ENCODE results near the gene OR51I1. TPM values are rescaled to one million over a fixed set of nuclear protein-coding genes. Genes with fewer than 3 reads are reported as not detected.
A peak's percentile ranks its signal among the peaks of the same experiment; 100 is the strongest.

OR51I1 gene
- total RNA-seq (2021) (not detected in 3 replicates), Bru-seq, nascent RNA (percentile 14 among the genes with signal in this experiment)
- long read RNA-seq, experiment 1, result 0 reads
- long read RNA-seq, experiment 2, result 0 reads
- long read RNA-seq, experiment 3, result 0 reads

GRCh38 chr11:5441414-5441813, at the start of gene OR51I1:
OR51I1 (minus strand) TSS chr11:5441514; CDS start chr11:5441514, 0 bp downstream.
- H3K9me3 Mint-ChIP-seq, result peaks cover 5% of the 10 kb centered on the region
- H3K27me3 Mint-ChIP-seq (ENCODE audit: low read depth), result peaks cover 6% of the 10 kb centered on the region
- DNase-seq (ENCODE audit: low spot score) (no peak), ATAC-seq (no peak)
- TF ChIP-seq PRRX2 (CRISPR knock-in tag; IDR thresholded peaks at IDR 0.05) (no peak), ZNF263 (CRISPR knock-in tag; IDR thresholded peaks at IDR 0.05; ENCODE audit: low read depth) (no peak)
- no peaks in the 10 kb centered on the region for H3K36me3 Mint-ChIP-seq
- H3K27ac Mint-ChIP-seq, result 0 out of 2 replicates have a peak within 1 kb of the TSS, but pooled peaks have one; percentile 15
- H3K4me1 Mint-ChIP-seq, result no peaks in the 10 kb centered on the region
- ChIA-PET POLR2A (no interaction called here), CTCF (no interaction called here)
- H3K4me3 Mint-ChIP-seq, result no peak within 1 kb of the TSS

- no peaks in the 10 kb centered on the region for H3K9me3 Mint-ChIP-seq
- H3K27ac Mint-ChIP-seq, result no peak overlapping the region
- H3K4me1 Mint-ChIP-seq, result no peaks in the 10 kb centered on the region
- H3K27me3 Mint-ChIP-seq (ENCODE audit: low read depth), result no peaks in the 10 kb centered on the region; the same call in 1 of the 2 replicates
- ChIA-PET POLR2A (no interaction called here), CTCF (no interaction called here)
- DNase-seq (ENCODE audit: low spot score) (no peak), ATAC-seq (no peak)
- H3K36me3 Mint-ChIP-seq, result no peaks in the 10 kb centered on the region
- no peak for TF ChIP-seq PREB (CRISPR knock-in tag; IDR thresholded peaks at IDR 0.05; ENCODE audit: borderline replicate concordance)
- TF ChIP-seq ERG (CRISPR knock-in tag; IDR thresholded peaks at IDR 0.05), result no peak
- TF ChIP-seq CREM (CRISPR knock-in tag; IDR thresholded peaks at IDR 0.05), result no peak
- TF ChIP-seq ZNF281 (CRISPR knock-in tag; IDR thresholded peaks at IDR 0.05), result no peak
- no peak for TF ChIP-seq NR3C1 (CRISPR knock-in tag; conservative IDR thresholded peaks at IDR 0.05; ENCODE audit: low read depth)
- TF ChIP-seq ZNF512 (CRISPR knock-in tag; IDR thresholded peaks at IDR 0.05; ENCODE audit: borderline replicate concordance), result no peak
- no peak for TF ChIP-seq USF2 (CRISPR knock-in tag; IDR thresholded peaks at IDR 0.05)
- TF ChIP-seq ZNF317 (CRISPR knock-in tag; IDR thresholded peaks at IDR 0.05; ENCODE audit: borderline replicate concordance, low read depth), result no peak
- no peak for TF ChIP-seq NFE2L1 (CRISPR knock-in tag; IDR thresholded peaks at IDR 0.05)
- no peak for TF ChIP-seq MYBL2 (CRISPR knock-in tag; IDR thresholded peaks at IDR 0.05)
- no peak for TF ChIP-seq JAZF1 (CRISPR knock-in tag; IDR thresholded peaks at IDR 0.05)
- TF ChIP-seq ZNF396 (CRISPR knock-in tag; IDR thresholded peaks at IDR 0.05; ENCODE audit: borderline replicate concordance), result no peak
- TF ChIP-seq PRRX2 (CRISPR knock-in tag; IDR thresholded peaks at IDR 0.05), result no peak
- no peak for TF ChIP-seq E2F1 (CRISPR knock-in tag; IDR thresholded peaks at IDR 0.05)
- no peak overlapping the region for H3K4me3 Mint-ChIP-seq
Observed at GRCh38 chr11:5489576-5490357, 48.5 kb upstream of the OR51I1 start.
